ENCODE results near the gene NUDT7.

Gene NUDT7

DNA sequence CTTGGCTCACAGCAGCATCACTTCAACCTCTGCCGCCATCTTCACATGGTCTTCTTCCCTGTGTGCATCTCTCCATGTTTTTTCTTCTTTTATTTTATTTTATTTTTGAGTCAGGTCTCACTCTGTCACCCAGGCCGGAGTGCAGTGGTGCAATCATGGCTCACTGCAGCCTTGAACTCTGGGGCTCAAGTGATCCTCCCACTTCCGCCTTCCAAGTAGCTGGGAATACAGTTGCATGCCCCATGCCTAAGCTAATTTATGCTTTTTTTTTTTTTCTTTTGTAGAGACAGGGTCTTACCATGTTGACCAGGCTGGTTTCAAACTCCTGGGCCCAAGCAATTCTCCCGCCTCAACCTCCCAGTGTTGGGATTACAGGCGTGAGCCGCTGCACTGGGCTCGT lies 1.9 kb downstream of the NUDT7 start:
- no peak for DNase-seq (ENCODE audit: low read depth)

DNA sequence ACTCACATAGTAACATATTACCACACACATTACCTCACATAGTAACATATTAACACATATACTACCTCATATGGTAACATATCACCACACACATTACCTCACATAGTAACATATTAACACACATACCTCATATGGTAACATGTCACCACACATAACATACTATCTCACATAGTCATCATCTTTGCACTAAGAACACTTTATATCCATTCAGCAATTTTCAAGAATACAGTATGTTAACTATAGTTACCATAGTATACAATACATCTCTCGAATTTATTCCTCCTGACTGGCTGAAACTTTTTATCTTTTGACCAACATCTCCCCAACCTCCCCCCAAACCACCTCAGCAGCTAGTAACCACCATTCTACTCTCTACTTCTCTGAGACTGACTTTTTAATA lies 7.6 kb downstream of the NUDT7 start:
- DNase-seq (ENCODE audit: low read depth): no peak

DNA sequence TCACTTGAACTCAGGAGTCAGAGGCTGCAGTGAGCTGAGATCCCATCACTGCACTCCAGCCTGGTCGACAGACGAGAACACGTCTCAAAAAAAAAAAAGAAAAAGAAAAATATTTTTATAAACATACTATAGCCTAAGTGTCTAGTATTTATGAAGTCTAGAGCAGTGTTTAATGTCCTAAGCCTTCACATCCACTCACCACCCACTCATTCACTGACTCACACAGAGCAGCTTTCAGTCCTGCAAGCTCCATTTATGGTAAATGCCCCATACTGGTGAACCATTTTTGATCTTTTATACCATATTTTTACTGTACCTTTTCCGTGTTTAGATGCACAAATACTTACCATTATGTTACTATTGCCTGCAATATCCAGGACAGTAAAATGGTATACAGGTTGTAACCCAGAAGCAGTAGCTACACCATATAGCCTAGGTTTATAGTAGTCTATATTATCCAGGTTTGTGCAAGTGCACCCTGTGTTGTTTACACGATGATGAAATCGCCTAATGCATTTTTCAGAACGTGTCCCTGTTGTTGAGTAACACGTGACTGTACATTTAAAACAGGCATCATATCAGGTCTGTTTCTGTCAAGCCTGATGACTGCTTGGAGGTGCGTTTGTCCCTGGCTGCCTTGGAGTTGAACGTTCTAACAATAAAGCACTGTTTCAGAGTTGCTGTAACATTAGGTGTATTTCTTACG lies 10.1 kb downstream of the NUDT7 start:
- no peak for DNase-seq (ENCODE audit: low read depth)

DNA sequence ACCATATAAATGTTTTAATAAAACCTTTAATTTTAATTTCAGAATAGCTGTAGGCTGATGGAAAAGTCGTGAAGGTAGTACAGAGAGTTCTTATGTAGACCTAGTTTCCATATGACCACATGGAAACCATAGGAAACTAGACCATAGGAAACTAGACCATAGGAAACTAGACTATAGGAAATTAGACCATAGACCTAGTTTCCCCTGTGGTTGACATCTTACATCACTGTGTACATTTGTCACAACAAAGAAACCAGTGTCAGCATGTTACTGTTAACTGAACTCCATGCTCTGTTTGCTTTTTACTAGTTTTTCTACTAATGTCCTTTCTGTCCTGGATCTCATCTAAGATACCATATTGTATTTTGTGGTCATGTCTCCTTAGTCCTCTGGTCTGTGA lies 14.6 kb downstream of the NUDT7 start:
- no peak for DNase-seq (ENCODE audit: low read depth)

DNA sequence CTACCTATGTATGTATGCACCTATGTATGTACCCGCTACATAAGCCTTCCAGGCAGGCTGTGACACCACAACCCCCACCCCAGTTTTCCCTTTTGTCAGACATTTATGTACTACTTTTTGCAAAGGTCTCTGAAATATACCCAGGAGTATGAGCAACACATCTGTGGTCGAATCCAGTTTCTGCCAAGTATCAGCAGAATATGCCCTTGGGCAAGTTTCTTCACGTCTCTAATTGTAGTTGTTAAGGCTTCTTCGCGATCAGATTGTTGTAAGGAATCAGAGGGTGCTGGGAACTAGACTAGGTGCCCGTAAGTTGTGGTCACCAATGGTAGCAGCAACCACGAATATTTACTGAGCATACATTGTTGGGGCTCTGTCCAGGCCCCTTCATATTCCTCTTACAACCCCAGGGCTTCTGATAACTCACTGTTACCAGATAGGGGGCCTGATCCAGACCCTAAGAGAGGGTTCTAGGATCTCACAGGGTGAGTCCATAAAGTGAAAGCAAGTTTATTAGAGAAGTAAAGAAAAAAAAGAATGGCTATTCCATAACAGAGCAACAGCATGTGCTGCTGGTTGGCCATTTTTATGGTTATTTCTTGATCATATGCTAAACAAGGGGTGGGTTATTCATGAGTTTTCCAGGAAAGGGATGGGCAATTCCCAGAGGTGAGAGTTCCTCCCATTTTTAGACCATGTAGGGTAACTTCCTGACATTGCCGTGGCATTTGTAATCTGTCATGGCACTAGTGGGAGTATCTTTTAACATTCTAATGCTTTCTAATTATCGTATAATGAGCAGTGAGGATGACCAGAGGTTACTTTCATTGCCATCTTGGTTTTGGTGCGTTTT lies 16.6 kb downstream of the NUDT7 start:
- no peak for DNase-seq (ENCODE audit: low read depth)

DNA sequence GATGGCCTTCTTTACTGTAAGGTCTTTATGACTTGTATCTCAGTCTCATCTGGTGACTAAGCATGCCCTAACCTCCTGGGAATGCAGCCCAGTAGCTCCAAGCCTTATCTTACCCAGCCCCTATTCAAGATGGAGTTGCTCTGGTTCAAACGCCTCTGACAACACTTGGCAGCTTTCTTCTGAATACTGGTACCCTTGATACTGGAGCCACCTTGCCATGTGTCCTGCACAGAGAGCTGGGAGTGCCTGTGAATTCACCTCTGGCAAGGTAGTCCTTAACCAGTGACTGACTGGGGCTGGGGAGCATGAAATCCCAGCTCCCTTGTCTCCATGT lies 17.2 kb downstream of the NUDT7 start:
- no peak for DNase-seq (ENCODE audit: low read depth)

DNA sequence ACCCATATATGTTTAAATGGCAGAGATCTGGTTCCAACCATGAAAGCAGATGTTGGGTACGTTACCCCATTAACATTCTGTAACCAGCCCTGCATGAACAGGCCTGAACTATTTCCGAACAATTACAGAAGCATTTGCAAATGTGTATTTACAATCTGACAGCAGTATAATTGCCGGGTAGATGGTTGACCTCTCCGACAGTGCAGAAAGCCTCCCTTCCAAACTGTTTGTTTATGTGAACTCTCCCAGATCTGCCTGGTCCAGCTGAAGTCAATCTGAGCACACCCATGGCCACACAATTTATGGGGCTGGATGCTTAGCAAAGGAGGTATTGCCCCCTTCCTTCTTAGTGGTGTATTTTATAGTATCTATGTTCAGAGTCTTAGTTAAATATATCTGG lies 21.8 kb downstream of the NUDT7 start:
- DNase-seq (ENCODE audit: low read depth): no peak

DNA sequence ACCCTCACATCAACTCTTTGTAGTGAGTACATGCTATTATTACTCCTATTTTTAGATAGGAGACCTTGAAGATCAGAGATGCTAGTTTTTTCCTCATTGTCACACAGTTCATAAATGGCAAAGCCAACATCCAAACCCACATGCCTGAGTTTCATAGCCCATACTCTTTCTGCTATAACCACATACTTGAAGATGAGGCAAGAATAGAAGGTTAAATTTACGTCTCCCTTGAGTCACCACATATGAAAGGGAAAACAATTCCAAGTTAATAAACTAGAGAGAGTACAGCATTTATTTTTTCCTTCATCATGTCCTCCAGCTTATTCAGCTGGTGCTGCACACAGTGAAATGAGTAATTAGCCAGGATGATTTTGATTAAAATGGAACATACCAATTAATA lies 23.7 kb downstream of the NUDT7 start:
- DNase-seq (ENCODE audit: low read depth): no peak

DNA sequence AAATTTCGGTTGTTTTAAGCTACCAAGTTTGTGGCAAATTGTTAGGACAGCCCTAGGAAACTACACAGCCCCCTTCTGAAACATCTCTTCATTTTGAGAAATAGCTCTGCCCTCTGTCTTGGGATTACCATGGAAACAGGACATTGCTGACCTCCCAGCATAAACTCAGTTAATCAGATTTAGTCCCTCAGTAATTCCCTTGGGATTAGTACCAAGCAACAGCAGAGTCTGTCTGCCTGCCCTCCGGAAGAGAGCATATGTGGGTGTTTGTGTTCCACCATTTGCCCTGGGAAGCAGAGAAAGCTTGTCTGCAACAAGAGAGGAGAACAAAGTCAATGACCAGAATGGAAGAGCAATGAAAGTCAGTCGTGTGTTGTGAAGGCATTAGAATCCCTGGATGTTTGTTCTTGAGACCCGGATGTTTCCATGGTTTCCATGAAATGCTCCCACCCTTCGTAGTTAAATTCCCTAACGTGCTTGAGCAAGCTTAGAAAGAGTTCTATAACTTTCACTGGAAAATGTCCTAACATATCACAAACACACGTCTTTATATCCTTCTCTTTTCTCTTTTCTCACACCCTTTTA lies 26.2 kb downstream of the NUDT7 start:
- DNase-seq (ENCODE audit: low read depth): no peak

DNA sequence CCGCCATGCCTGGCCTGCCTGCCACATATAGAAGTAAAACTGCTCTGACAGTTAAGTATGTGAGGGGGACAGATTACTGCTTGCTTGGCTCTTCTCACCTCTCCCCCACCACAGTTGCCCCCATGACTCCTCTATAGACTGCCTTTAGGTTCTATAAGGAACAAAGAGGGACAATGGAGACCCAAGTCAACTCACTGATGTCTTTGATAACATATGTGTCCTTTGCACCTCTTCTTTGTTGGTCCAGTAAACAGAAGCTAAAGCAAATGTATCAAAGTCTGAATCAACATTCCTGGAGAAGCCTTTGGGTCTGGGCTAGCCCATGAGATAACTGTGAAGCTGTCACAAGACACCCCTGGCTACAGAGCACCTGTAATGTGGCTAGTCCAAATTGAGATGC lies 27.1 kb downstream of the NUDT7 start:
- no peak for DNase-seq (ENCODE audit: low read depth)

DNA sequence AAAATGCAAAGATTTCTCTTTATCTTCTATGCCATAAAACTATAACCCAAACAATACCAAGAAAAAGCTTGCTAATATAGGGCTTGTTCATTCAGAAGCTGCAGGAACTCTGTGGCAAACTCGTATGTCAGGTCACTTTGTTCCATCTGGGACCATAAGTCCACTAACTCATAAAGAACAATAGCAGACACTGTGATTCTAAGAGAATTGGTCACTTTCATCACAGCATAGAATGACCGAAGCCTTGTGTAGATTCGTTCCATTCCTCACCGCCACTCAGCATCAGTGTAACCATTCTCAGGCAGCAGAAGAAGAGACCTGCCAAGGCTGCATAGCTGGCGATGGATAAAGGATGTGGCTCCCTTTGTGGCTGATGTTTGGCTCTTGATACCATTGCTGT lies 35.7 kb downstream of the NUDT7 start:
- DNase-seq (ENCODE audit: low read depth): no peak

DNA sequence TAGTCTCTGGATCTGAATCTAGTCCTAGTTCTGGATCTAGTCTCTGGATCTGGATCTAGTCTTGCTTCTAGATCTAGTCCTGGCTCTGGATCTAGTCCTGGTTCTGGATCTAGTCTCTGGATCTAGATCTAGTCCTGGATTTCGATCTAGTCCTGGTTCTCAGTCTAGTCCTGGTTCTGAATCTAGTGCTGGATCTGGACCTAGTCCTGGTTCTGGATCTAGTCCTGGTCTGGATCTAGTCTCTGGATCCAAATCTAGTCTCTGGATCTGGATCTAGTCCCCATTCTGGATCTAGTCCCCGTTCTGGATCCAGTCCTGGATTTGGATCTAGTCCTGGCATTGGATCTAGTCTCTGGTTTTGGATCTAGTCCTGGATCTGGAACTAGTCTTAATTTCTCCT lies 36.2 kb downstream of the NUDT7 start:
- DNase-seq (ENCODE audit: low read depth): no peak

DNA sequence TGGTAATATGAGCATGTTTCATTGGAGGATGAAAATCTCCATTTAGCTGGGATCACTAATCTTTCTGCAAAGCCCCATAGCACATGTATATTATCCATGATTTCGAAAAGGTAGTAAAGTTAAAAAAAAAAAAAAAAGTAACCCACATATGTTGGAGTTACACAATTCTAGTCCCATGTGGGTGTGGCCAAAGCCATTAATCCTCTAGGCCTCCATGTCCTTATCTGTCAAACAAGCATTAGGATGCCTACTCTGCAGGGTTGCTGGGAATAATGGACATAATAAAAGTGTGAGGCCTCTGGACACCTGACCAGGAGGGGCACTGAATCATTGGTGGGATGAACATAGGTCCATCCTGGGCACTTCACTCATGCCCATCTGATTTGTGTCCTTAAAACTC lies 36.9 kb downstream of the NUDT7 start:
- no peak for DNase-seq (ENCODE audit: low read depth)

DNA sequence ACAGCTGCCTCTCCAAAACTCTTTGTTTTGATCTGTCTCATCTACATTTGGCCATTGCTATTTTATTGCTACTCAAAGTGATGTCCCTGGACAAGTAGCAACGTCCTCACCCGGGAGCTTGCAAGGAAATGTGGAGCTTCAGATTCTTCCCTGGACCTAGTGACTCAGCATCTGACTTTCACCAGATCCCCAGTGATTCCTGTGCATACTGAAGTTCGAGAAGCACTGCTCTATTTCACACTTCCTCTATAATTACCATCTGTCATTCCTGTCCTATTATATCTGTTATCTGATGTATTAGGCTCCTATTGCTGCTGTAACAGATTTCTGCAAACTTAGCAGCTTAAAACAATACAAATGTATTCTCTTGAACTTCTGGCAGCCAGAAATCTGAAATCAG lies 37.5 kb downstream of the NUDT7 start:
- no peak for DNase-seq (ENCODE audit: low read depth)

DNA sequence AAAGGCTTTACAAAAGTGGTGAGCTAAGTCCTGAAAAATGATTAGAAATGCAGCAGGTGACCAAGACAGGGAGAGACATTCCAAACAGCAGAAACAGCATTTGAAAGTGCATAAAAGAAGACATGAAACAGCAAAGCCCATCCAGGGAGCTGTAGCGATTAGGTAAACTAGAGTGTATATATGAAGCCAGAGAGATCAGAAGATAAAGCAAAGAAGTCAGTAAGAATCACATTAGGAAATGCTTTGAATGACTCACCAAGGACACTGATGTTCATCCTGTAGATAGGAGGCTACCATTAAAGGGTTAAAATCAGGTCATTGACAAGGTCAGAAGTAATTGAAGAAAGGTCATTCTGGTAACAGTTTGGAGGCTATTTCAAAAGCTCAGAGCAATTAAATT lies 38.5 kb downstream of the NUDT7 start:
- no peak for DNase-seq (ENCODE audit: low read depth)

DNA sequence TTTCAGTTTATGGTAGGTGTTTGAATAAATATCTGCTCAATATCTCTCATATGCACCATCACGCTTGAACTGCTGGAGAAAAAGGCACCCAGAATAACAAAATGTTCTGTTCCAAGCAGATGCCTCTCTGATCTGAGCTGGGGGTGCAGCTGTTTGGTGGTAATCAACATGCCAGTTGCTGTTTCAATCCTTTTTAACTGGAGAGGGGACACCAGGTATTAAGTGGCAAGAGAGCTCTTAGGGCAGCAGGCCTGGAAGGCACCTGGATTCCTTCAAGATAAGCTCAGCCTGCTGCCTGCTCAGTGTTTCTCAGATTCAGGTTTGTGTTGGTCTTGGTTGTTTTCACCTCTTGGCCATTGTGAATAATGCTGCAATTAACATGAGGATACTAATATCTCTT lies 38.9 kb downstream of the NUDT7 start:
- DNase-seq (ENCODE audit: low read depth): no peak

DNA sequence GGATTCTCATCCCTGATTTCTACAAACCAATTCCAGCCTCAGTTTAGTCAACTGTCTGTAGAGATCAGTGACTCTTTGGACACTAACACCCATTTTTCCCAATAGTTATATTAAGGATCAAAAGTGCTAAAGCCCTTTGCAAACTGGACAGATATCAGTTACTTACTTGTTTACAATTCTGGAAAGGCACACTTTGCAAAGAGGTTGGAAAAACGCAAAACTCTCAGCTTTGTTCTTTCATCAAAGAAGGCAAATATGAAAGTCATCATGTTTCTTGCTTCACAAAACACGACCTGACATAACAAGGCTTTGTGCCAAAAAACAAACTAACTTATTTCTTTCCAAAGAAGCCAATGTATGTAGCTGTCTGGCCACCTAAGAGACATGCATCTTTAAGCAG lies 39.9 kb downstream of the NUDT7 start:
- DNase-seq (ENCODE audit: low read depth): no peak

DNA sequence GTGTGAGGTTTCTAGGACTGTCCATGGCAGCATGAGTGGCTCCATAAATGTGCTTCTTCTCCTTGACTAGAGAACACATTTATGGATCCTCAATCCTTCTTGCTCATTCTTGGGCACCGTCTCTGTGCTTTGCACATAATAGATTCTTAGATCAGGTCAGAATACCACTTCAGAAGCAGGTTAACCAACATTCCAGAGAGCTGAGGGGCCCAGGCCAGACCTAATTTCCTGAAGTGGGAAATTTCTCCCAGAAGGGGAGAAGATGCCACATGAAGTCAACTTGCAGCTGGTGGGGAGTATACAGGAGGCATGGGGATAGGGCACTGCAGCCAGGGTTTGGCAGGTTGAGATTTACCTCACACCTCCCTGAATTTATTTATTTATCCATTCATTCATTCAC lies 41.7 kb downstream of the NUDT7 start:
- no peak for DNase-seq (ENCODE audit: low read depth)

DNA sequence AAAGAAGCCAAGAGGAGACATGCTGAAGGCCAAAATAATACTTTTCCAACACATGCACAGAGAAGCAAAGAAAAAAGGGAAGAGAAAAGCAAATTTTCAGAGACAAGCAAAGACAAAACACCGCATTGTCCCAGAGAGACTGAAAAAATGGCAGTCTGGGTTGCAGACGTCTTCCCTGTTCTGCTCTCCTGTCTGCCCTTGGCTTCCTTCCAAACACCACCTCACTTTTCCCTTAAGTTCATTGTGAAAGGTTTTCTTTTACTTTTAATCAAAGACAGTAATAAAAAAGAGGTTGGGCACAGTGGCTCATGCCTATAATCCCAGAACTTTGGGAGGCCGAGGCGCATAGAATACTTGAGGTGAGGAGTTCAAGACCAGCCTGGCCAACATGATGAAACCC lies 44.9 kb downstream of the NUDT7 start:
- no peak for DNase-seq (ENCODE audit: low read depth)

DNA sequence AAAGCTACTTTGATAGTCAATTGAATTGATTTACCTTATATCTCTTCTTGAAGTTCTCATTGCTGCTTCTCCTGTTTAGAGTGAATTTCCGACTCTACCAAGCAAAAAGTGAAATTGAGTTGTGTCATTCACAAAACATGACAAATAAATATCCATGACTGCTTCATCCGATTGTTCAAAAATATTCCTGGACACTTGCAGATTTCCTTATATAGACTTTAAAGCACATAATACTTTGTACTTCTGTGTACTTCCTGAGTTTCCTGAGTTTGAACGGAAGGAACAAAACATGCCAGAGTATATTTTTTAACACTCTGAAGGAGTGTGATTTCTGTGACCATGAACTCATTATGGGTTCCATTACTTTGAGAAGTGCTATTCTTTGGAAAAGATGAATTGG lies 45.5 kb downstream of the NUDT7 start:
- no peak for DNase-seq (ENCODE audit: low read depth)

DNA sequence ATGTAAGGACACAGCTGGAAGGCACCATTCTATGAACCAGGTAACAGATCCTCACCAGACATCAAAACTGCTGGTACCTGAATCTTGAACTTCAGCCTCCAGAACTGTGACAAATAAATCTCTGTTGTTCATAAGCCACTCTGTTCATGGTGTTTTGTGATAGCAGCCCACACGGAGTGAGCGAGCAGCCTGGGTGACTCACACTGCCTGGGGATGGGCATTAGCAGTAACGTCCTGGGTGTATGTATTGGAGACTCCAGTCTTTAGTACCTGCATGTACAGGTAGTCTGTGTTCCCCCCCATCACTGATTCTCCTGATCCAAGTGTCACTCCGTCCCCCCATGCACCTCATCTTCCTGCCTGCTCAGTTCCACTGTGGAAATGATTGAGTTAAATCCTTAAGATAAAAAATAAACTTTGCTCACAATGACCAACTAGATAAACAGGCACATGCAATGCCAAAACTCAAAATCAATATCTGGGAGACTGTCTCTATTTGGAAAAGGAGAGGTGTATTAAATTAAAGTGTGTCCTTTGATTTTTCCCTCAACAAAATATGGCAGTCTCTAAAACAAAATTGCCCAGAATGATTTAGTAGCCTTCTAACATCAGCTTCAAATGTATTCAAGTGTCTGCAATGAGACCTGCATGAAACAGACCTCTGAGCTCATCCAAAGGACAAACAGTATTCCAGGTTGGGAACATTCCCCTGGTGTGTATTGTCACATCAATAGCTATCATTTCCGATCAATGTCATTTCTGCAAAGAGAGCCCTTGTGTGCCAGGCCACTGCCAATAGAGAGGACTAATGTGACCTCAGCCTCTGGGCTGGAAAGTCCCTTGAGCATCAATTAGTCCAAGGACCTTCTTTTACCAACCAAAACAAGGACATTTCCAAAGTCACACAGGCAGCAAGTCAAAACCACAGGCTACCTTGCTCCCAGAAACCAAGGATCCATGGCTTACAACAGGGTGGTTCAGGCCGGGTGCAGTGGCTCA lies 53.9 kb downstream of the NUDT7 start:
- DNase-seq (ENCODE audit: low read depth): no peak

DNA sequence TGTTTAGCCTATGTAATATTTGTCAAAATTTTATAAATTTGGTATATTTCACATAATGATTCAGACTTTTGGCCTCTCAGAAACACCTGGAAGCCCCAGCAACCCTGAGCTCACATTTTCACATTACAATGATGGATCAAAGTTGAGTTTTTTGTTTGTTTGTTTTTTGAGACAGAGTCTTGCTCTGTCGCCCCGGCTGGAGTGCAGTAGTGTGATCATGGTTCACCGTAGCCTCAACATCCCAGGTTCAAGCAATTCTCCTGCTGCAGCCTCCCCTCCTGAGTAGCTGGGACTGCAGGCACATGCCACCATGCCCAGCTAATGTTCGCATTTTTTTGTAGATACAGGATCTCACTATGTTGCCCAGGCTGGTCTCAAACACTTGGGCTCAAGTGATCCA lies 55.4 kb downstream of the NUDT7 start:
- no peak for DNase-seq (ENCODE audit: low read depth)
